Measurements from ENCODE around the gene COP1.

DNA sequence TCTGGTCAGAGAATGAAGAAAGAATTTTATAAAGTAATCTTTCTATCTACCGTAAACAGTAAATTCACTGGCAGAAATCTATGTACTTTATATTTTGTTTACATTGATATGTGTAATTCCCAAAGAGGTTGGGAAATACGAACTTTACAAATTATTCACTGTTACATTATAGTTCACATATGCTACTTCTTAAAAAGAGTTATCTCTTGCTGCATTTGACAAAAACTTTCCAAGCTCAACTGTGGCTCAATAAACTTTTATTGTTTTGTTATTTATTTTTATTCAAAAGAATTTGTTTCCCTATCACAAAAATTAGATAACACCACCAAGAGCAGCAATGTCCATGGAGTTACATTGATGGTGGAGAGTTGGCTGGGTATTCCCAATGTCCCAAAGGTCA is 262.5 kb downstream of the COP1 start:
- TF ChIP-seq, protein P1, sequence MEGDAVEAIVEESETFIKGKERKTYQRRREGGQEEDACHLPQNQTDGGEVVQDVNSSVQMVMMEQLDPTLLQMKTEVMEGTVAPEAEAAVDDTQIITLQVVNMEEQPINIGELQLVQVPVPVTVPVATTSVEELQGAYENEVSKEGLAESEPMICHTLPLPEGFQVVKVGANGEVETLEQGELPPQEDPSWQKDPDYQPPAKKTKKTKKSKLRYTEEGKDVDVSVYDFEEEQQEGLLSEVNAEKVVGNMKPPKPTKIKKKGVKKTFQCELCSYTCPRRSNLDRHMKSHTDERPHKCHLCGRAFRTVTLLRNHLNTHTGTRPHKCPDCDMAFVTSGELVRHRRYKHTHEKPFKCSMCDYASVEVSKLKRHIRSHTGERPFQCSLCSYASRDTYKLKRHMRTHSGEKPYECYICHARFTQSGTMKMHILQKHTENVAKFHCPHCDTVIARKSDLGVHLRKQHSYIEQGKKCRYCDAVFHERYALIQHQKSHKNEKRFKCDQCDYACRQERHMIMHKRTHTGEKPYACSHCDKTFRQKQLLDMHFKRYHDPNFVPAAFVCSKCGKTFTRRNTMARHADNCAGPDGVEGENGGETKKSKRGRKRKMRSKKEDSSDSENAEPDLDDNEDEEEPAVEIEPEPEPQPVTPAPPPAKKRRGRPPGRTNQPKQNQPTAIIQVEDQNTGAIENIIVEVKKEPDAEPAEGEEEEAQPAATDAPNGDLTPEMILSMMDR (optimal IDR thresholded peaks at IDR 0.05 in 1 of 3, IDR thresholded peaks at IDR 0.05 in 1 of 3, conservative IDR thresholded peaks at IDR 0.05 in 1 of 3; ENCODE audit: extremely low read depth in 1 of 3, insufficient read depth in 2 of 3, low read length in 3 of 3), result no peak
- TF ChIP-seq EZH2 (IDR thresholded peaks at IDR 0.05; ENCODE audit: low read length), result no peak
